ENCODE measurements around the gene RTKN.
"Not testable (repeated sequence)": the region's sequence is repeated elsewhere in the genome, so short reads cannot be mapped to it uniquely, and the experiment has no call there.

RTKN gene

GRCh38 chr2:74436848-74437695 lies 4.7 kb downstream of the RTKN start:
- no peak for FAIRE-seq

GRCh38 chr2:74436111-74436805 lies 5.5 kb downstream of the RTKN start:
- FAIRE-seq: no peak

DNA sequence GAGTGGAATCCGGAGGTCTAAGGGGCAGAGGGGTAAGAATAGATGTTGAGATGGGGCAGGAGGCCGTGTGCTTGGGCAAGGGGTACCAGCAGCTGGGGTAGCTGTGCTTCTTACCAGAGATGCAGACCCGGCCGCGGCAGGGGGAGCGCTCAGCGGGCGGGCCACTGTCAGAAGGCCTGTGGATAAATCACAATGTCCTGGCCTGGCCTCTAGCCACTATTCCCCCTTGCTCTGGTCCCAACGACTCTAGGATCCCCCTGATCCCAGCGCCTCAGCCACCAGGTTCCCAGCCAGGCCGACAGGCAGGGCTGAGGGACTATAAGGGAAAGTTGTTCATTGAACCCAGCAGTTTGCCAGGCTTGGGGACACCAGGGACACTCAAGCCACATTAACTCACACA lies 11.2 kb downstream of the RTKN start:
- no peak for FAIRE-seq

- no peak for FAIRE-seq
Observed at GRCh38 chr2:74429487-74430451, 12.0 kb downstream of the RTKN start.

- no peak for FAIRE-seq
Observed at GRCh38 chr2:74428675-74429074, 13.1 kb downstream of the RTKN start.

- FAIRE-seq: no peak
Observed at GRCh38 chr2:74427551-74427950, 14.2 kb downstream of the RTKN start.

DNA sequence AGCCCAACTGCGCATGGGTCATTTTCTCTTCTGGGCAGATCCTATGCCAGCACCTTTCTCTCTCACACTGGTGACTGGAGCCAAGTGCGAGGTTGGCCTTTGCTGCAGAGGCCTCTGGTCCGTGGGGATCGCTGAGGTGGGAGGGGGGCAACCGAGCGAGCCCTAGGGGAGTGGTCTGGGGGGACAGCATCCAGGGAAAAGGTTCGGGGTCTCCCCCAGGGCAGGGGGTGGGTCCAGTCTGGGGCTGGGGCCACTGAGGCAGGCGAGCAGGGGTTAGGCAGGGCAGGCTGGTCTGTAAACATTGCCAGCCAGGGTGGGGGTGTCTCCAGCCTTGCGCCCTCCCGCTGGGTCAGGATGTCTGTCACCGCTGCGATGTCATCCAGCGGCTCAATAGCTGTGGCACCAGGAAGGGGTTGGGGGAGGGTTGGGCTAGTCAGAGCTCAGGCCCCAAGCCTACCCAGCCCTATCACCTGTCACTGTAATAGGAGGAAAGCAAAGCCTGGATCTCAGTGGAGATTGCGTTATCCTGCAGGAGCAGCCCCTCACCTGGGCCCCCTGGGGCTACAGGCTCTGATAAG lies 15.5 kb downstream of the RTKN start:
- no peak for FAIRE-seq

GRCh38 chr2:74425523-74425922 lies 16.2 kb downstream of the RTKN start:
- FAIRE-seq: no peak

GRCh38 chr2:74424995-74425406 lies 16.7 kb downstream of the RTKN start:
- no peak for FAIRE-seq

GRCh38 chr2:74424139-74424992 lies 17.4 kb downstream of the RTKN start:
- no peak for FAIRE-seq

- no peak for FAIRE-seq
Observed at GRCh38 chr2:74423231-74424095, 18.3 kb downstream of the RTKN start.

- no peak for FAIRE-seq
Observed at GRCh38 chr2:74421221-74421870, 20.4 kb downstream of the RTKN start, which contains the start of the genes C2orf81 and WDR54. Gene C2orf81 (minus strand): TSS chr2:74421619. CDS start chr2:74421560, 59 bp downstream. Gene WDR54 (plus strand): TSS chr2:74421730. CDS start chr2:74422154, 424 bp downstream.

- FAIRE-seq: not testable (repeated sequence)
Observed at GRCh38 chr2:74420443-74421103, 21.2 kb downstream of the RTKN start.

DNA sequence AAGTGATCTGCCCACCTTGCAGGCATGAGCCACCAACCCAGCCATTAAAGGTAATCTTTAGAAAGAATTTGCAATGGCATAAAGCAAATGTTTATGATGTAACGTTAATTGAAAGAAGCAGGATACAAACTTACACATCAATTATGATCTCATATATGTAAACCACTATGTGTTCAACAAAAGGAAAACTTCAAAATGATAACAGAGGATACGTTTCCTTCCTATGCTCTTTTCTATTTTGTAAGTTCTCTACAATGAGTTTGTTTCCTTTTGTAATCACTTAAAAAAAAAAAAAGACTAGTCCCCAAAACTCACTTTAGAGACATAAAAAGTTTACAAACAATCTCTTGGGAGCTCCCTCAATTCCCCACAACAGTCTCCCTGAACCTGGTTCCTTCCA lies 21.7 kb downstream of the RTKN start:
- FAIRE-seq: no peak

DNA sequence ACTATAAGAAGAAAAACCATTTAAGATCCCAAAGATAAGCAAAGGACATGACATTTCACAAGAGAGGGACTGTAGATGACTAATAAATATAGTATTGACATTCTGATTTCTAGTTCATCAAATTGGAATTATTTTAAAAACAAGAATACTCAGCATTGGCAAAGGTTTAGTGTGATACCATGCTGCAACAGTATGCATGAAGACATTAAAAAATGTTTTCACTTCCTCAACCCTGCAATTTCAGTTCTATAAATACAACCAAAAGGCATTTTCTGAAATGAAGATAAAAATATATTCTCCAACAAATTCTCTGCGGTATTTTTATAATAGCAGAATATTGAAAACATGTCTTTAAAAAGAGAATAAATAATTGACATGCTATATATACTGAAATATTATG lies 22.4 kb downstream of the RTKN start:
- no peak for FAIRE-seq

DNA sequence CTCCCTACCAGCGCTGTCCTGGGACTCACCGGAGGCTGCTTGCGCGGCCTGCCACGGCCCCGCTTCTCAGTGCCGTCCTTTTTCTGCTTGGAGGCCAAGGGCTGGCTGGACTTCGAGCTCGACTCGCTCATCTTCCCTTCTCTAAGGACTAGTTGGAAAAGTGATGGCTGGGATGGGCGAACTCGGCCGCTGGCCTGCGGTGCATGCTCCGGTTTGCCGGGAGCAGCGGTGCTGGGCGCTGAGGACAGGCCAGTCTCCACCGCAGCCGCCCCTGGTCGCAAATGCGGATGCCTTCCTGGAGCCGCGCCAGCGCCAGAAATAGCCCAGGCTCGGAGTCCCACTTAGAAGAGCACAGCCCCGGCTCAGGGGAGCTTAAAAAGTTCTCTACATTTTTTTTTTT lies 23.4 kb downstream of the RTKN start:
- FAIRE-seq: no peak

GRCh38 chr2:74417763-74418162 lies 24.0 kb downstream of the RTKN start:
- FAIRE-seq: no peak

DNA sequence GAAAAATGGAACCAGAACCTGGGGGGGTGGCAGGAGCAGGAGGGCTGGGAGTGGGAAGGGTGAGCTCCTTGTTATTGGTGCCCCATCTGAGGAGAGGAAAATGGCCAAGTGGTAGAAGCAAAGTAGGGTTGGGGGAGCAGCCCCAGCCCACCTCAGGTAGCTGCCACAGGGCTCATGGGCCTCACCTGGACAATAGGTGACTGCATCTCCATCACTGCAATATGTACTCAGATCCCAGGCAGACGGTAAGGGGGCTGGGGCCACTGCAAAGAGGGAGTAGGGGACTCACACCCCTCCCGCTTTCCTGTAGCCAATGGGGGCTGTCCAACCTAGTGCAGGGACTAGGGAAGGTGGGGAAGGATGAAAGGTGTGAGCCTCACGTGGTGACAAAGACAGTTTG lies 24.5 kb downstream of the RTKN start:
- FAIRE-seq: no peak

DNA sequence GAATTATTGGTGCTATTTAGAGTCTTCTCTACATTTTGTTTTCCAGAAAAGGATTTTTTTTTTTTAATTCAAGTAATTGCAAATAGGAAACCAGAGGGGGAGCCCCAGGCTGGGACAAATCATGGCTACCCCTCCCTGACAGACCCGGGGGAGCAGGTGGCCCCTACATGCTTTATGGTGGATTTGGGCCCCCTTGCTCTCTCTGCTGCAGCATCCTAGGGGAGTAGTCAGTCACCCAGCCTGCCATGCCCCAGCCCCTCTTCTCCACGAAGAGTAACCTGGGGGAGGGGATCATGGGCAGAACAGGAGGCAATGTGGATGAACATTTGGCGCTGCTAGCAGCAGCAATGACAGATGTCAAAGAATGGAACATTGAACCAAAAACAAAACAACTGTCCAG lies 25.0 kb downstream of the RTKN start:
- FAIRE-seq: no peak

Measured in colon (tissue), 2 donors.